Right atrium auricular region (tissue), 2 donors: ENCODE measurements around the gene BCAS2. TPM values are rescaled to one million over a fixed set of nuclear protein-coding genes. Genes with fewer than 3 reads are reported as not detected.
"Not testable (repeated sequence)": the region's sequence is repeated elsewhere in the genome, so short reads cannot be mapped to it uniquely, and the experiment has no call there.

Experiments used
- DNase-seq: peaks from one replicate; pipeline ENCODE4 v3.0.0-alpha.2; 2019; ENCODE audit warnings: low spot score
- H3K27ac ChIP-seq, 2 donors: fragments of 200-600 bp; sonication (generic); 1 replicate in 1 of 2; 2 replicates in 1 of 2; pipeline ENCODE4 v1.5.1; 2016 to 2019
- H3K27me3 ChIP-seq, 2 donors: fragments of 200-600 bp; sonication (generic); one replicate each; pipeline versions ENCODE4 v1.5.1 to v1.6.0; 2017 to 2019
- H3K36me3 ChIP-seq: fragments of 200-600 bp; sonication (generic); one replicate; pipeline ENCODE4 v1.5.1; 2016
- H3K4me1 ChIP-seq, 2 donors: fragments of 200-600 bp; sonication (generic); one replicate each; pipeline versions ENCODE4 v1.5.1 to v1.6.0; 2017 to 2019
- H3K4me3 ChIP-seq, 2 donors: fragments of 200-600 bp; sonication (generic); 1 replicate in 1 of 2; 2 replicates in 1 of 2; pipeline ENCODE4 v1.5.1; 2017 to 2019; ENCODE audit warnings: mild to moderate bottlenecking in 1 of 2, moderate library complexity in 1 of 2
- H3K9me3 ChIP-seq, 2 donors: fragments of 200-600 bp; sonication (generic); one replicate each; pipeline ENCODE4 v1.5.1; 2019
- total RNA-seq, 2 donors: library from RNA; depleted of rRNA; stranded (reverse); fragments of >200 nt; gene quantifications; one replicate each; pipeline ENCODE4 v1.1.0, GENCODE V29; 2016
- TF ChIP-seq, protein P1 (sequence below), 2 donors: fragments of 200-600 bp; sonication (generic); IDR thresholded peaks; one replicate each; pipeline ENCODE4 v1.5.1; 2019; ENCODE audit warnings: antibody characterized with exemption in 2 of 2

The BCAS2 gene
- total RNA-seq, 2 donors from 2014 or later, result 28.9 to 30.9 TPM

GRCh38 chr1:114585231-114585630 lies 3.8 kb upstream of the BCAS2 start:
- H3K27ac ChIP-seq, result no peak overlapping the region
- no peak for DNase-seq
- H3K4me1 ChIP-seq, result peaks cover 0 to 15% of the 10 kb centered on the region in 2 donors
- no peaks in the 10 kb centered on the region for H3K27me3 ChIP-seq
- H3K4me3 ChIP-seq, result no peak overlapping the region
- no peaks in the 10 kb centered on the region for H3K36me3 ChIP-seq
- H3K9me3 ChIP-seq, result no peaks in the 10 kb centered on the region
- TF ChIP-seq, protein P1, sequence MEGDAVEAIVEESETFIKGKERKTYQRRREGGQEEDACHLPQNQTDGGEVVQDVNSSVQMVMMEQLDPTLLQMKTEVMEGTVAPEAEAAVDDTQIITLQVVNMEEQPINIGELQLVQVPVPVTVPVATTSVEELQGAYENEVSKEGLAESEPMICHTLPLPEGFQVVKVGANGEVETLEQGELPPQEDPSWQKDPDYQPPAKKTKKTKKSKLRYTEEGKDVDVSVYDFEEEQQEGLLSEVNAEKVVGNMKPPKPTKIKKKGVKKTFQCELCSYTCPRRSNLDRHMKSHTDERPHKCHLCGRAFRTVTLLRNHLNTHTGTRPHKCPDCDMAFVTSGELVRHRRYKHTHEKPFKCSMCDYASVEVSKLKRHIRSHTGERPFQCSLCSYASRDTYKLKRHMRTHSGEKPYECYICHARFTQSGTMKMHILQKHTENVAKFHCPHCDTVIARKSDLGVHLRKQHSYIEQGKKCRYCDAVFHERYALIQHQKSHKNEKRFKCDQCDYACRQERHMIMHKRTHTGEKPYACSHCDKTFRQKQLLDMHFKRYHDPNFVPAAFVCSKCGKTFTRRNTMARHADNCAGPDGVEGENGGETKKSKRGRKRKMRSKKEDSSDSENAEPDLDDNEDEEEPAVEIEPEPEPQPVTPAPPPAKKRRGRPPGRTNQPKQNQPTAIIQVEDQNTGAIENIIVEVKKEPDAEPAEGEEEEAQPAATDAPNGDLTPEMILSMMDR (IDR thresholded peaks at IDR 0.05), result no peak

DNA sequence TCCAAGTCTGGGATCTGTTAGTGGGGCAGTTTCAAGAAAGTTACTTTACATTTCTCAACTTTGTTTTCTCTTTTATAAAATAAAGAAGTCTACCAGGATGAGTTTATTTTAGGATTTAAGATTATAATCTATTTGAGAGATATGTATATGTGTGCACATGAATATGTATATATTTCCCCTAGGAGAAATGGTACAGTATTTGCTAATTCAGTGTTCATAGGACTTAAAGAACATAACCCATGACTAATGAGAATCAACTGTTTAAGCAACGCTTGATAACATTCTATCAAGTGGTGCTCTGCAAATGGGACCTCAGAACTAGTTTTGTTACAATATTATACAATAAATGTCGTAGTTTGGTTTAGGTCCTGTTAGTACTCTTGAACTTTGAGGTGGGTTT lies 7.0 kb downstream of the BCAS2 start:
- Histone ChIP-seq H3K4me1 (peaks cover 0 to 1% of the 10 kb centered on the region in 2 donors), H3K27ac (no peak overlapping the region), H3K36me3 (peaks cover 83% of the 10 kb centered on the region), H3K4me3 (no peak overlapping the region), H3K27me3 (no peaks in the 10 kb centered on the region), H3K9me3 (no peaks in the 10 kb centered on the region)
- no peak for DNase-seq
- TF ChIP-seq, protein P1 (IDR thresholded peaks at IDR 0.05), result no peak

DNA sequence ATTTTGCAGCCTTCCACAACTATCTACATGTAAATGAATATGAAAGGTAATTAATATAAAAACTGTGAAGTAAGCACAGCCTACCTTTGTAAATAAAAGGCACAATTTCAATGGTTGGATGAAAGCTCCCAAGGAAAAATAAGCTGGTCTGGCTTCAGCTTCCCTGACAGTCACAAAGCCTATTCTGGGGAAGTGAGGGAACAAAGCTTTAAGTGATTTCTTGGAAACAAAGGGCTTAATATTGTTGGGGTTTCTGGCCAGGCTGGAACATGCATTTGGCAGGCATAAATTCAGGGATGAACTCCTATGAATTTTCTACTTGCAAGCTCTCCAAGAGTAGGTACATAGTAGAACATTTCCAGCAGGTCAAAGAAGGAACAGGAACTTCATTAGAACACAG lies 17.3 kb downstream of the BCAS2 start:
- no peak overlapping the region for H3K4me3 ChIP-seq
- no peaks in the 10 kb centered on the region for H3K27me3 ChIP-seq
- no peaks in the 10 kb centered on the region for H3K9me3 ChIP-seq
- TF ChIP-seq, protein P1 (IDR thresholded peaks at IDR 0.05), result no peak
- H3K36me3 ChIP-seq, result peaks cover 38% of the 10 kb centered on the region
- H3K4me1 ChIP-seq, result no peaks in the 10 kb centered on the region
- H3K27ac ChIP-seq, result no peak overlapping the region
- no peak for DNase-seq

GRCh38 chr1:114562978-114563510 lies 18.4 kb downstream of the BCAS2 start:
- not testable (repeated sequence) for H3K4me1 ChIP-seq, H3K27ac ChIP-seq, H3K27me3 ChIP-seq, H3K9me3 ChIP-seq, H3K4me3 ChIP-seq, DNase-seq
- H3K36me3 ChIP-seq, result peaks cover 28% of the 10 kb centered on the region

GRCh38 chr1:114561333-114561732 lies 20.1 kb downstream of the BCAS2 start:
- Histone ChIP-seq H3K36me3 (peaks cover 12% of the 10 kb centered on the region), H3K9me3 (no peaks in the 10 kb centered on the region), H3K27ac (no peak overlapping the region), H3K4me3 (no peak overlapping the region), H3K27me3 (no peaks in the 10 kb centered on the region), H3K4me1 (no peaks in the 10 kb centered on the region)
- TF ChIP-seq, protein P1 (IDR thresholded peaks at IDR 0.05), result no peak
- no peak for DNase-seq

- no peak overlapping the region for H3K27ac ChIP-seq
Observed at GRCh38 chr1:114559356-114559755, 22.1 kb downstream of the BCAS2 start.

More at GRCh38 chr1:114559356-114559755, 22.1 kb downstream of the BCAS2 start:
- TF ChIP-seq, protein P1 (IDR thresholded peaks at IDR 0.05), result no peak
- Histone ChIP-seq H3K4me3 (no peak overlapping the region), H3K9me3 (no peaks in the 10 kb centered on the region), H3K4me1 (no peaks in the 10 kb centered on the region), H3K36me3 (no peaks in the 10 kb centered on the region), H3K27me3 (no peaks in the 10 kb centered on the region)
- no peak for DNase-seq
